NCI-H1092 (cell line): ENCODE data around the gene EFCC1.

ENCODE experiments used
- DNase-seq: peaks from one replicate; lab custom pipeline; 2025; lab: John Stamatoyannopoulos, UW

EFCC1 gene

DNA sequence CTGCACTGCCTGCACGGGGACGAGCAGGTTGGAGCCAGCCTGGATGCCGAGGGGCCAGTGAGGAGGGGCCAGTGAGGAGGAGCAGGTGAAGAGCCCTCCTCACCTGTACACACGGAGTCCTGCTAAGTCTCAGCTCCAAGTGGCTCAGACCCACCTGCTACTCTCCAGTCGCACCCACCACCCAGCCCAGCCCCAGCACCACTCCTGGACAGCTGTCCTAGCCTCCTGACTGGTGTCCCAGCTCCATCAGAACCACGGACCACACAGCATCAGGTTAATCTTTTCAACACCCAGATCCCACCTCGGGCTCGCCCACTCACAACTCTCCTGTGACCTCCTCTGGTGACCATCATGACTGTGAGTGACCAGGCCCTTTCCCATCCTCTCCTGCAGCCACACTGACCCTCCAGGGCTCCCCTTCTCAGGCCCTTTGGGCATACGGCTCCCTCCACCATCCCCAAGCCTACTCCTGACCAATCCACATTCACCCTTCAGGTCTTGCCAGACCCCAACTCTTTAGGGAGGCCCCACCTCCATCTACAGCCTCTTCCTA is 13.8 kb downstream of the EFCC1 start:
- no peak for DNase-seq

- no peak for DNase-seq
These were observed 14.4 kb downstream of the EFCC1 start for GRCh38 chr3:129015388-129016105.

DNA sequence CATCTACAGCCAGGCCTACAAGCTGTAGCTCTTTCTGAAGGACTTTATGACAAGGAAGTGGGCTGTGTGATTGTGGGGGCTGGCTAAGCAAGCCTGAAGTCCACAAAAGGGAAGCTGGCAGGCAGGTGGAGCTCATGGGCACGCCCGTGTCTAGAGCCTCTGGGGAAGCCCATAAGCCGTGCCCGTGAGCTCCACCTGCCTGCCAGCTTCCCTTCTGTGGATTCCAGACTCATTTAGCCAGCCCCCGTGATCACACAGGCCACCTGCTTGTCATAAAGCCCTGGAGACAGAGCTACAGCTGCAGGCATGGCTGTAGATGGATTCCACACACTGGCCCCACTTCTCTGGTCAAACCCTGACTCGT is 15.2 kb downstream of the EFCC1 start:
- peak; percentile 82 for DNase-seq

- no peak for DNase-seq
These were observed 15.8 kb downstream of the EFCC1 start for GRCh38 chr3:129016720-129017483.

GRCh38 chr3:129017484-129017899 is 16.4 kb downstream of the EFCC1 start:
- DNase-seq: no peak

DNA sequence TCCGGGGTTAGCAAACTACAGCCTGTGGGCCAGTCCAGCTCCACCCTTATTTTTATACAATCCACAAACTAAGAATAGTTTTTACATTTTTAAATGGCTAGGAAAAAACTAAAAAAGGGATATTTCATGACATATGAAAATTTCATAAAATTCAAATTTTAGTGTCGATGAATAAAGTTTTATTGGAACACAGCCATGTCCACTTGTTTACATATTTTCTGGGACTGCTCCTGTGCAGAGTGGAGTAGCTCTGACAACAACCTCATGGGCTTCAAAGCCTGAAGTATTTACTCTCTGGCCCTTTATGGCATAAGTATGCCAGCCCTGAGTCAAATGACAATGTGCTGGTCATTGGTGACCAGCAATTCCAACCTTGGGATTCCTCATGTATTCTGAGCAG is 17.2 kb downstream of the EFCC1 start:
- DNase-seq: no peak

DNA sequence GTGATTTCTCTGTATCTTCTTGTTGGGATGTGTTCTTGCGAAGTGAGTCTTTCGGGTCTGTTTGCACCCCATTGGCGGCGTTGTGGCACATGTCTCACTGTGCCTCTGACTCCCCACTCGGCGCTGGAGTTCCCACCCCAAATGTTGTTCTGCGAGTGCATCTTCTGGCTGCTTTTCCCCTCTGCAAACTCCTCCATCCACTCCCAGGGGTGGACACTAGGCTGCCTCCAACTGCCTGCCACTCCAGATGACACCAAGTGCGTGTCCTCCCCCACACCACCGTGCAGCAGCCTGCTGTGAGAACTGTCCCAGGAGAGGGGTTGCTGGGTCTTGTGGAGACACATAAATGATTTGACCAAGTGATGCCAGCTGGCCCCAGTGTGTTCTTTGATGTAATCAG is 17.6 kb downstream of the EFCC1 start:
- DNase-seq: no peak

DNA sequence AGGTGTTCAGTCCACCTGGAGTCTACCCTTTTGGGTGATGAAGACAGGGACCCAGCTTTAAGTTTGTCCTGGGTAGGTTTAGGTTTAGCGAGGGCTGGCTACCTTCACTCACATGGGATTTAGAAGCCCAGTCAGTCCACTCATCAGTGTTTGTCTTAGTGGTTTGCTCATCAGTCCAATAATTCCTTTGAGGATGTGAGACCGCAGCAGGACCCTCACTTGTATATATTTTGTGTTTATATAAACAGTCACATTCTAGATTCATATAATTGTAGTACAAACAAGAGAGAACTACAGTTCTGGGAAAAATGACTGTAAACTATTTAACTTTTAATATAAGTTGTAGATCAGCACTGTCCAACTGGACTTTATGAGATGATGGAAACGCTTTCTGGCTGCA is 18.2 kb downstream of the EFCC1 start:
- no peak for DNase-seq

DNA sequence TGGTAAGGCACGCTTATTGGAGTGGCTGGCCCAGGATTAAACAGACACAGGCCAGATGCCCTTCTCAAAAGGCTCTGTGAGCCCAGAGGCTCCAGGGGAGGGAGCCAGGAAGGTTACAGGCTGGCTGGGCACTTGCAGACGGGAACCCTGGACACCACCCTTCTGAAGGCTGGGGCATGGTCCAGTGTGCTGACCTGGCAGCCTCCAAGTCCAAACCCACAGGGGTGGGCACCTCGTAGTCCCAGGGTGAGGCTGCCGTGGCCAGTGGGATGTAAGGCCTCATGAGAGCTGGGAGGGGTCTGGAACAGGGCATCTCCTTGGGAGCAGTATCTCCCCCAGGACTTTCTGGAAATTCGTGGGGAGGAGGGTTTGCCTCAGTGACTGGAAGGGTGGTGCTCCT is 19.6 kb downstream of the EFCC1 start:
- no peak for DNase-seq

DNA sequence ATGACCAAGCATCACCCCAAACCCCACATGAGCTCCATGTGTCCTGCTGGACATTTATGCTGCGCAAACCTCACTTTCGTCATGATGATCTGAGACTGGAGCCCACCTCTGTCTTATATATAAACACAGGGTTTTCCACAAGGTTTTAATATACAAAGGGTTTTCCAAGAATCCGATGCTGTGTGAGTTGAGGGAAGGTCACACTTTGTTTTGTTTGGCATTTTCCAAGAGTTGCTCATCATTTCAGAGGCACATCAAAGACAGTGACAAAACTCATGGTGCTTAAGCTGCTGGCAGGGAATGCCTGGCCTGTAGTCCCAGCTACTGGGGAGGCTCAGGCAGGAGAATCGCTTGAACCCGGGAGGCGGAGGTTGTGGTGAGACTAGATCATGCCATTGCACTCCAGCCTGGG is 20.0 kb downstream of the EFCC1 start:
- DNase-seq: no peak

GRCh38 chr3:129022114-129023007 is 21.3 kb downstream of the EFCC1 start:
- no peak for DNase-seq

DNA sequence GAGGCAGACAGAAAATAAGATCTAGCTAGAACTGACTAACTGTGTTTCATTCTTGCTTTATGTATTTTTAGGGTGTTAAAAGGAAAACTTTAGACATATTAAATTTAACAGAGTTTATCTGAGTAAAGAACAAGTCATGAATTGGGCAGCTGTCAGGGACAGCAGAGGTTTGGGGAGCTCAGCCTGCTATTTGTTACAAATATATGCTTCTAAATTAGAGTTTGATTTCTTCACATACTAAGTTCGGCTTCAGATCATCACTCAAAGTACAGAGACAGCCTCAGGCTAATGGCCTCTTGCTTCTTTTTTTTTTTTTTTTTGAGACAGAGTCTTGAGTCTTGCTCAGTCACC is 21.9 kb downstream of the EFCC1 start:
- DNase-seq: no peak

- no peak for DNase-seq
These were observed 22.8 kb downstream of the EFCC1 start for GRCh38 chr3:129023909-129024308.

- no peak for DNase-seq
These were observed 24.0 kb downstream of the EFCC1 start for GRCh38 chr3:129025108-129025507.

- no peak for DNase-seq
These were observed 24.8 kb downstream of the EFCC1 start for GRCh38 chr3:129025691-129026435.

DNA sequence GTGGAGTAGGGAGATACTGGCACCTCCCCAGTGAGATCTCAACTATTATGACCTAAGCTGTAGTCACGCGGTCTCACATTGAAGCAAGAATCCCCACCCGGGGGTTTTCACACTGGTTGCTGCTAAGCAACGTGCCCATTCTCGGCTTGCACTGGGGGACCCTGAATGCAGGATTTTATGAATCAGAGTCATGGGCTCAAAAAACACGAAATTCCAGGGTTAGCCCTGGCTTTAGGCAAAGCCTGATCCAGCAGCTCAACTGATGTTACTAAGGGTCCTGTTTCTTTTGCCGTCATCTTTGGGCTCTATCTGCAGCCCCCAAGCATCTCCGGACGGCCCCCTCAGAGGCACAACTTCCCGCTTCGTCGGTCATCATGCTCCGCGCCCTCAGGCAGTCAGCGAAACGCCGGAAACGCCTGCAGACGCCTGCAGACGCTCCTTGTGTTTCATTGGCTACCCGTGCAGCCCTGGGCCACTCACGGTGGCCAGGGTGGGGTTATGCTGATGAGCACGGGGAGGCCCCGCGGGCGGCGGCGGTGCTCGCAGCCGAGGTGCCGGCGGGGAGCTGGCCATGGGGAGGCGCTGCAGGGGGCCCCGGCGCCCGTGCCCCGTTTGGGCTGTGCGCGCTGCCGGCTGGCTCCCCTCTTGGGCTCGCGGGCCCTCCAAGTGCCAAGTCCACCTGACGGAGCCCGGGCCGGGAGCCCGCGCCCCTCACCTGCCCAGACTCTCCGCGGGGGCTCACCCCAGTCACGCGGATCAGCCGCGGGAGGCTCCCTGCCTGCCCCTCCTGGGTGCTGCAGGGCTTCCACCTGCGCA is 25.8 kb downstream of the EFCC1 start:
- DNase-seq: peak; percentile 92

- DNase-seq: no peak
These were observed 26.4 kb downstream of the EFCC1 start for GRCh38 chr3:129027544-129027880.

- no peak for DNase-seq
These were observed 27.8 kb downstream of the EFCC1 start for GRCh38 chr3:129028866-129029265.

DNA sequence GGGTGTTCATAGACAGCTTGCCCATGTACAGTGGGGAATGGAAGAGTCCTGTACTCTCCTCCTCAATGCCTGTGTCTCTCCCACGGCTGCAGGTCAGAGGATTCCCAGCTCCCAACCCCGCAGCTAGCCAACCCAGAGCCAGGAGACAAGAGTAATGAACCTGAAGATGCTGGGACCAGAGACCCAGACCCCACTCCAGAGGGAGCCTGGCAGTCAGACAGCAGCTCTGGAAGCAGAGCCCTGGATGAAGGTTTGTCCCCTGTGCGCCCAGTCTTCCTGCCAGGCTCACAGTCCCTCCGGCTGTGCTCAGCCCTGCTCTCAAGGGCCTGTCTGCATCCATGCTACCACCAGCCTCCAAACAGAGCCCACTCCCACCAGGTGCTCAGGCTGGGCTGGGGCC is 29.5 kb downstream of the EFCC1 start:
- no peak for DNase-seq

GRCh38 chr3:129031476-129032215 is 30.5 kb downstream of the EFCC1 start:
- no peak for DNase-seq
